RPMI7951 (cell line): ENCODE measurements around the gene DAD1. TPM values are rescaled to one million over a fixed set of nuclear protein-coding genes. Genes with fewer than 3 reads are reported as not detected.

Experiments
- DNase-seq: peaks from one replicate; pipeline ENCODE4 v3.0.0-alpha.2; 2012; ENCODE audit warnings: low read depth
- total RNA-seq: library from RNA; depleted of rRNA; stranded (reverse); fragments of >200 nt; shearing (Covaris generic); gene quantifications from 2 replicates; pipeline ENCODE4 v1.2.3, GENCODE V29; 2014; rRNA removed

Gene DAD1
- total RNA-seq, 1 experiment from 2014 or later: 486 TPM

- DNase-seq: no peak
Measured at GRCh38 chr14:22518073-22518472, 71.0 kb downstream of the DAD1 start.

GRCh38 chr14:22517117-22517720 is 71.8 kb downstream of the DAD1 start:
- DNase-seq: no peak

DNA sequence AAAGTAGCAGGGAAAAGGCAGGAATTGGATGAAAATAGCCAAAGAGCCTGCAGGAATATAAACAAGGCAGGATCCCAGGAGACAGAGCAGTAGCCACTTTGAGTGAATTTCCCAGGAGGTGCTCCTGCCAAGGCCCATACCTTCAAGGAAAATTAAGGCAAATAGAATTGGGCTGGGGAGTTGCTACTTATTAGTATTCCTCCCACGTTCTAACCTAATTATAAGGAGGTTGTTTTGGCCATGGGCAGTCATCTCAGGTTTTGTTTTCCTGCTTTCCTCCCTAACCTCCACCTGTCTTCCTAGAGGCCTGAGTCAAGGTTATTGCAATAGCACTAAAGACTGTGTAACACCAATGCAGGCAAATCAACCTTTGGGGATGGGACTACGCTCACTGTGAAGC is 73.1 kb downstream of the DAD1 start:
- no peak for DNase-seq

Other genes starting within 250 kb of the DAD1 start
- 15.5 and 16.1 TPM in 2 replicates for gene ABHD4, start 9.1 kb upstream of the DAD1 start, total RNA-seq
- gene OR6J1, start 55.1 kb upstream of the DAD1 start, total RNA-seq: not detected in 2 replicates
- 82.8 and 106 TPM in 2 replicates for gene OXA1L, start 177.5 kb upstream of the DAD1 start, total RNA-seq
- gene SLC7A7, start 226.2 kb upstream of the DAD1 start, total RNA-seq: 2.2 and 2.5 TPM in 2 replicates
- 93.9 and 100 TPM in 2 replicates for gene MRPL52, start 240.7 kb upstream of the DAD1 start, total RNA-seq
- gene MMP14, start 247.4 kb upstream of the DAD1 start, total RNA-seq: 613 and 718 TPM in 2 replicates